Hepatocyte (in vitro differentiated cells): Measurements from ENCODE around the gene HIP1.

Source experiments
- CTCF ChIP-seq: fragments of 200-600 bp; sonication (generic); IDR thresholded peaks from 2 replicates; pipeline ENCODE4 v1.5.1; 2016; ENCODE audit warnings: antibody characterized with exemption, mild to moderate bottlenecking; ENCODE audit not compliant: poor library complexity
- EZH2 ChIP-seq: fragments of 200-600 bp; sonication (generic); IDR thresholded peaks from 2 replicates; pipeline ENCODE4 v1.6.1; 2016; ENCODE audit warnings: antibody characterized with exemption, mild to moderate bottlenecking, borderline replicate concordance
- EZH2phosphoT487 ChIP-seq: fragments of 200-600 bp; sonication (generic); IDR thresholded peaks from one replicate; pipeline ENCODE4 v1.6.1; 2018; ENCODE audit warnings: antibody characterized with exemption, mild to moderate bottlenecking, low read depth, moderate library complexity; ENCODE audit not compliant: unreplicated experiment, severe bottlenecking

GRCh38 chr7:75613351-75613750, 125.4 kb downstream of the HIP1 start:
- no peak for TF ChIP-seq CTCF
- no peak for TF ChIP-seq EZH2
- TF ChIP-seq EZH2phosphoT487: no peak
